ENCODE data around the gene GLIS1.

DNA sequence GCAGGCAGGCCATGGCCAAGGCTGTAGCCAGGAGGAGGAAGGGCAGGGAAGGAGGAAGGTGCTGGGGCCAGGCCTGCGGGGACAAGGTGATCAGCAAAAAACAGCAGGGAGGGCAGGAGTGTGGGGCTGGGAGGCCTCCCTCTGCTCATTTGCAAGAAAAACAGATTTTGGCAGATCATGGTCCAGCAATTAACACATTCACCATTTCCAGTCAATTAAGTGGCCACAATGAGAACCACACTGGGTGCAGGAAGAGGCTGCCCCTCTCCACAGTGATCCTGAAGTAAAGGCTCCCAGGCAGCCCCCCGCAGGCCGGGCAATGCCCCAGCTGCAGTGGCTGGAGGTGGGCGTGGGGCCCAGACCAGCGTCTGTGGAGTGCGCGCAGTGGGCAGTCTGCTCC lies 225.1 kb downstream of the GLIS1 start:
- TF ChIP-seq EZH2phosphoT487 (IDR thresholded peaks at IDR 0.05; ENCODE audit: insufficient read depth, low read depth) (no peak), EZH2 (IDR thresholded peaks at IDR 0.05; ENCODE audit: insufficient read depth, poor library complexity, severe bottlenecking) (no peak)

Data from GM23248 (cell line).